Fibroblast of gingiva (primary cell): ENCODE results near the gene TTF2.

Experiments used
- DNase-seq: peaks from one replicate; pipeline ENCODE4 v3.0.0-alpha.2; 2011; ENCODE audit warnings: low read depth

TTF2 gene

GRCh38 chr1:117059678-117060440 is at the start of gene TTF2:
TSS of gene TTF2 (plus strand) at chr1:117060326. CDS start at chr1:117060347, 21 bp downstream.
- DNase-seq: peak; percentile 96

- no peak for DNase-seq
These were observed 48.8 kb upstream of the TTF2 start for GRCh38 chr1:117011334-117011733.

DNA sequence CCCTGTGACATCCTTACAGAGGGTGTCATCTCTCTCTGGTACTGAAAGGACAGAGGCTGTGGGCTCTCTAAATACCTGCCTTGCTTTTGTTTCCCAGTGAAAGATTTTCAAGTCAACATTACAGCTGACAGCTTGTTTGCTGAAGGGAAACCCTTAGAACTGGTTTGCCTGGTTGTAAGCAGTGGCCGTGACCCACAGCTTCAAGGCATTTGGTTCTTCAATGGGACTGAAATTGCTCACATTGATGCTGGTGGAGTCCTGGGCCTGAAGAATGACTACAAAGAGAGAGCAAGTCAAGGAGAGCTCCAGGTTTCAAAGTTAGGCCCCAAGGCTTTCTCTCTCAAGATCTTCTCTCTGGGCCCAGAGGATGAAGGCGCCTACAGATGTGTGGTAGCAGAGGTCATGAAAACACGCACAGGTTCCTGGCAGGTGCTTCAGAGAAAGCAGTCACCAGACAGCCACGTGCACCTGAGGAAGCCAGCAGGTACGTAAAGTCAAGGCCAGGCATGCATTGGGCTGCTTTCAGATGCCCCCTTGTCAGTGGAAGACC is 46.7 kb upstream of the TTF2 start:
- no peak for DNase-seq

DNA sequence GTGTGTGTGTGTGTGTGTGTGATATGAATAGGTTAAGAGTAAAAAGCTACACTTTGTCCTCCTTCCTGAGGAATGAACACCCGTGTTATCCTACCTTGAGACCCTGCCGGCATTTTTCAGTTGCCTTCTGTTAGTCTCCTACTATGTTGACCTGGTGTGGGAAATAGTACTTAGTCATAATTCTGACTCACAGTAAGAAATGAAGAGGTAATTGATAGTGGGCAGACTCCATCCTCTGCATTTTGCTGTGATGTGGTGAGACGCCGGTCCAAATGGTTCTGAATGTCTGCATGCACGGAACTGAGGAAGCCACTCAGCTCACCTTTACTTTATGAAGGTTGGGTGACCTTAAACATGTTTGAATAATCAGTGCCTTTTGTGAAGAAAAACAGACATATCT is 45.9 kb upstream of the TTF2 start:
- DNase-seq: no peak

- DNase-seq: no peak
These were observed 44.4 kb upstream of the TTF2 start for GRCh38 chr1:117015724-117016123.

DNA sequence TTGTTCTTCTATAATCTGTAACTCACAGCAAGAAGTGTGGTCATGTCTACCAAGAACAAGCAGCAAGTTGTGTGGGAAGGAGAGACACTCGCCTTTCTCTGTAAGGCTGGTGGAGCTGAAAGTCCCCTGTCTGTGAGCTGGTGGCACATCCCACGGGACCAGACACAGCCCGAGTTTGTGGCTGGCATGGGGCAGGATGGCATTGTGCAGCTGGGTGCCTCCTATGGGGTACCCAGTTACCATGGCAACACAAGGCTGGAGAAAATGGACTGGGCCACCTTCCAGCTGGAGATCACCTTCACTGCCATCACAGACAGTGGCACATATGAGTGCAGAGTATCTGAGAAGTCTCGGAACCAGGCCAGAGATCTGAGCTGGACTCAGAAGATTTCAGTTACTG is 43.1 kb upstream of the TTF2 start:
- no peak for DNase-seq

DNA sequence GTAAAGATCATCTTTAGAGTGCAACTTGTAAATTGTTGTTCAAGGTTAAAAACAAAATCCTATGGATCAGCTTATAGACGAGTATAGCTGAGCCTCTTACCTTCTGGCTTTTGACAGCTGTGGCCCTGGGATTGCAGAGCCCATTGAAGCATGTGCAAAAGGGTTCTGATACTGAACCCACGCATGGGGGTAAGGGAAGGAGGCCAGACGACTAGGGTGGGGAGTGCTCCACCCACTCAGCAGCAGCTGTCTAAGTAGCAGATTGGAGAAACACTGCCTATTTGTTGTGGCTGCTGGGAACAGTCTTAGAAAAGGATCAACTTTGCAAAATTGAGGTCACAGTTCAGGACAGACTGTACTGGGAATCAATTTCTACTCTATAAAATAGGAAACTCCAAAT is 42.5 kb upstream of the TTF2 start:
- no peak for DNase-seq

DNA sequence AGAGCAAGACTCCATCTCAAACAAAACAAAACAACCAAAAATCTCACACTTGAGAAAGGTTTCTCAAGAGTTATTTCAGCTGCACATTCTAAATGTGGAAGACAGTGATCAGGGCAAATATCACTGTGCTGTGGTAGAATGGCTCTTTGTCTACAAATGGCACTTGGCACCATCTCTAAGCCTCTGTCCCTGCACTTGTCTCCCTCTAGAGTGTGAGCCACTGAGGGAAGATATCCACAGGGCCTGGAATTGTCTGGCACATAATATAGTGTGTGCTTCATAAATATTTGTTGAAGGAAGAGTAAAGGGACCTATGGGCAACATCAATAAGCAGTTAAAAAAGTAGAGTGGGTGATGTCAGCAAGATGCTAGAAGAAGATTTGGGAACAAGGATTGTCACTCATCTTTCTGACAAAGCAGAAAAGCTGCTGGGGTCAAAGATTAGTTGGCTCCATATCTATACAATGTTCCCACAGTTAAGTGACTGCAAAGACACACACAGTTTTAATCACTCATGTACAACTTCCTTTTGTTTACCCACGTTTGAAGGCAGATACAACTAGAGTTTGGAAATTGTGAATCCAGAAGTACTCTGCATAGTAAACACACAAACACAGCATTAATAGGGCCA is 39.5 kb upstream of the TTF2 start:
- DNase-seq: no peak

DNA sequence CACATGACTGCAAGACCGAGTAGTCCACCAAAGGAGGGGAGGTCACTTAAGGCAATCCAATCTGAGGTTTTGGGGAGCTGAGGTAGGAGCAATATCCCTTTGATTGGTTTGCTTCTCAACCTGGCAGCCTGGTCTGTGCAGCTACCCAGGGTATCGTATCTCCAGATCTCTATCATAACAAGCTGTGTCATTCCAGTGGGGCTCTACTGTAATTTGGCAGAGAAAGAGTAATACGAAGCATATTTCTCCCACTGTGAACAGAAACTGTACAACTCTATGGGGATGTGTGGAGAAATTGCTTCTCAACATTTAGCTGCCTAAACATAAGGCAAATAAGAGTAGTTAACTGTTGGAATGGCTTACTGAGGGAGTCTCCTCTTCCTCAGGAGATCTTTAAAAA is 38.0 kb upstream of the TTF2 start:
- DNase-seq: no peak

DNA sequence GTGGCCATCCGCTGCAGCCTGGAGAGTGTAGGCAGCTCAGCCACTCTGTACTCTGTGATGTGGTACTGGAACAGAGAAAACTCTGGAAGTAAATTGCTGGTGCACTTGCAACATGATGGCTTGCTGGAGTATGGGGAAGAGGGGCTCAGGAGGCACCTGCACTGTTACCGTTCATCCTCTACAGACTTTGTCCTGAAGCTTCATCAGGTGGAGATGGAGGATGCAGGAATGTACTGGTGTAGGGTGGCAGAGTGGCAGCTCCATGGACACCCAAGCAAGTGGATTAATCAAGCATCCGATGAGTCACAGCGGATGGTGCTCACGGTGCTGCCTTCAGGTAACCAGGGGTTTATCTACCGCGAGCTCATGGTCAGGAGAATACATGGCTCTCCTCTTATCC is 34.6 kb upstream of the TTF2 start:
- DNase-seq: no peak

DNA sequence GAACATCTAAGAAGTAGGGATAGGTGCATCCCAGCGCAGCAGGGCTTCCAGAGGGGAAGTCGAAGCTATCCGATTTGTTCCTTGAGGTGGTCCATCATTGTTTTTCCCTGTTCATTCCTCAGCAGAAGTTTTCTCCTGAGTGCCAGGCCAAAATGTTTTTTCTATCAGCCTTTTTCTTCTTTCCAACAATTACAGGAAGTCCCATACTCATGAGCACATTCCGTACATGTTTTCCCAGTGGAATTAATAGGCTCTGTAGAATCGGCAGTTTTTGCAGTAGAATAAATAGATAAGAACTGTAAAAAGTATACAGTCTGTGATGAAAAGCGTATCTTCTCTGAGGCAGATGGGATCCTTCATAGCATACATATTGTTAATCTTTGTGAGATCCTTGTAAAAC is 33.8 kb upstream of the TTF2 start:
- no peak for DNase-seq

- DNase-seq: no peak
These were observed 30.4 kb upstream of the TTF2 start for GRCh38 chr1:117029685-117030084.

DNA sequence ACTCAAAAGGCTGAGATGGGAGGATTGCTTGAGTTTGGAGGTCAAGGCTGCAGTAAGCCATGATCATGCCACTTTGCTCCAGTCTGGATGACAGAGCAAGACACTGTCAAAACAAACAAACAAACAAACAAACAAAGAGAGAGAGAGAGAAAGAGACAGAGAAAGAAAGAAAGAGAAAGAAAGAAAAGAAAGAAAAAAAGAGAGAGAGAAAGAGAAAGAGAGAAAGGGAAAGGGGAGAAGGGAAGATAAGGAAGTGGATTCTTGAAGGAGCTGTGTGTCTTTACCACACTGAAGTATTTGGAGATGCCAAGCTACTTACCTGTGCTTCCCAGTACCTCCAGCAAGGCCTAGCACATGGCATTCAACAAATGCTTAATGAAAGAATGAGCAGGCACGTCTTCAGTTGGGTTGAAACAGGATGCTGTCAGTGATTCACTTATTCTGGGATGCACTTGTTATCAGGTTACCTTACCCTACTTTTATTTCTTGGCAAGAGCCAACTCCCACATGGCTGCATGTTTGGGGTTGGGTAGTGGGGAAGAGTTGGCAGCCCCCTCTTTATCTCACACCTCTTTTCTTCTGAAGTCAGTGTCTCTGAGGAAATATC is 29.8 kb upstream of the TTF2 start:
- no peak for DNase-seq

DNA sequence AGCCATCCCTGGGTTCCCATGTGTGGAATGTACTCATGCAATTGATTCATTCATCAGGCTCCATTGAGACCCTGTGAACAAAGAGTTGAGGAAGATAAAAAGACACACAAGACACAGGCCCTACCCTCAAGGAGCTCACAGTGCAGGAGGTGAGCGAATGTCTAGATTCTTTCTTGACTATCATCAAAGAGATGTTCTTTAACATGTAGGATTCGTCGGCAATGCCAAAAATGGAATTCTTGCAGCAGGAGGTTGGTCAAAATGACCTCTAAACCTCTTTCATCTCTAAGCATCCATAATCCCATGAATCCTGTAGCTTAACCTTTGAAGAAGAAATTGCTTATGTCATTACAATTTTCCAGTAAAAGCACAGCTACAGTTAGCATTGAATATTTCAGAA is 27.9 kb upstream of the TTF2 start:
- no peak for DNase-seq

GRCh38 chr1:117032681-117033539 is 27.2 kb upstream of the TTF2 start:
- no peak for DNase-seq

- no peak for DNase-seq
These were observed 26.4 kb upstream of the TTF2 start for GRCh38 chr1:117033772-117034171.

DNA sequence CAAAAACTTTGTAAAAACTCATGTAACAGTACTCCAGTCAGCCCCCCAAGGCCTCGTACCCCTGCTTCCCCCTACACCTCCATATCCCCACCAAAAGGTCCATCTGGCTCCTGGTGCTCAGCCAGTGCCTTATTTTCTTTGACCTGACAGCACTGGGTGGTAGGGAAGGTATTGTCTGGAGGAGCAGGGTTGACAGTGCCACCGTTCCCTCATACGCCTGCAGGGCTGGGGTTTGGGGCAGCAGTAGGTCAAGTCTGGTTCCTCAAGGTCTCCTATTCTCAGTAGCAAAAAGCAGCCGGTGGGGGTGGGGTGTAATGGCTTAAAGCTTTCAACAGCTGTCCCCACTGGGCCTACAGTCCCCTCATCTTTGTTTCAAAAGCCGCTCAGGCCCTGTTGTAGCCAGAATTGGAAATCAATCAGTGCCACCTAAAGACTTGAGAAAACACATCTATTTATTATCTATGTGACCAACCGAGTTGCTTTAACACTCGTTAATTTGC is 25.3 kb upstream of the TTF2 start:
- no peak for DNase-seq

- DNase-seq: no peak
These were observed 24.1 kb upstream of the TTF2 start for GRCh38 chr1:117036018-117036461.

DNA sequence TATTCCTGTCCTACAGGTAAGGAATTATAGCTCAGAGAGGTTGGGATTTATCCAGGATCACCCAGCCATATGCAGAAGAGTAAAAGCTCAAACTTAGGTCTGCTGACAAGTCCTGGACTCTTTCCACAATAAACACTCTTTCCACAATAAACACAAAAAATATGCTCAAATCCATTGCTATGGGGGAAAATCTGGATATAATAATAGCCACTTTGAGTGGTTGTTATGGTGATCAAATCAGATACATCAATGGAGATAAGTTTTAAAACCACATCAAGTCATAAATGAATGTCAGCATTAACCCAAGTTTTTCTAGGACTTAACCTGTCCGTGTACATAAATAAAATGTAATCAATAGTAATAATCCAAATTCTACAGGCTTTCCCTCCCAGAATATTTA is 22.3 kb upstream of the TTF2 start:
- DNase-seq: no peak

- DNase-seq: no peak
These were observed 21.9 kb upstream of the TTF2 start for GRCh38 chr1:117038236-117038635.

GRCh38 chr1:117044217-117044616 is 15.9 kb upstream of the TTF2 start:
- no peak for DNase-seq

- DNase-seq: no peak
These were observed 14.5 kb upstream of the TTF2 start for GRCh38 chr1:117045644-117046043.
